Prostate gland (tissue), 2 donors: Measurements from ENCODE around the gene RAI14.

ENCODE experiments used
- CTCF ChIP-seq, 4 experiments: fragments of 200-600 bp in 2 of 4; fragments of 450-650 bp in 2 of 4; sonication (generic) in 2 of 4; IDR thresholded peaks; 1 replicate in 3 of 4; 2 replicates in 1 of 4; pipeline ENCODE4 v1.5.1; 2016 to 2019; ENCODE audit warnings: antibody characterized with exemption in 4 of 4, mild to moderate bottlenecking in 2 of 4, moderate library complexity in 2 of 4
- POLR2A ChIP-seq: fragments of 450-650 bp; IDR thresholded peaks from one replicate; pipeline ENCODE4 v1.6.1; 2016; ENCODE audit warnings: antibody characterized with exemption, mild to moderate bottlenecking

DNA sequence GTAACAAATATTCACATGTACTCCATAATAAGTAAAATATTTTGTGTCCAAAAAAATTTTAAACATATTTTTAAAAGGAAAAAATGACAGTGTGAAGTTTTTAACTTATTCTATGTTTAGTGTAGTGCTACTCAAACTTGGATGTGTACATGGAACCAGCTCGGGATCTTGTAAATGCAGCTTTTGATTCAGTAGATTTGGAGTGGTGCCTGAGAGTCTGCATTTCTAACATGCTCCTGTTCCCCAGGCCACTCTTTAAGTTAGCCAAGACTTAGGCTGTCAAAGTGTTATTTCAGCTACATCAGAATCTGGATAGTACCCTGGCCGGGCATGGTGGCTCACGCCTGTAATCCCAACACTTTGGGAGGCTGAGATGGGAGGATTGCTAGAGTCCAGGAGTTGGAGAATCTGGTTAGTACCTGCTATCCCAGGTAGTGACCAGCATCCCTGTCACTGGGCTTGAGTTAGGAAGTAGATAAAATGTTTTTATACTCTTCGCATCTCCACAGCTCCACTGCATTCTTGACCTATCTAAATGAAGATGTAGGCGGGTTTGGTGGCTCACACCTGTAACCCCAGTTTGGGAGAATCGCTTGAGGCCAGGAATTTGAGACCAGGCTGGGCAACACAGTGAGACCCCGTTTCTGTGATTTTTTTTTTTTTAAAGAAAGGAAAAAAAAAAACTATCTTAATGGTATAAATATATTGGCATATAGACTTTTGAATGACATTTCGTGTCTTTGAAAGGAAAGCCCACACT, 122.1 kb downstream of the RAI14 start:
- TF ChIP-seq POLR2A, result no peak
- TF ChIP-seq CTCF (IDR thresholded peaks at IDR 0.05), result no peak
